Adrenal gland (tissue), 12 donors: ENCODE measurements around the gene AFTPH. TPM values are rescaled to one million over a fixed set of nuclear protein-coding genes. Genes with fewer than 3 reads are reported as not detected.

Experiments
- DNase-seq, 7 donors: peaks; one replicate each; pipeline ENCODE4 v3.0.0-alpha.2; 2019 to 2020
- H3K27ac ChIP-seq, 5 donors: fragments of 200-600 bp; sonication (generic) in 4 of 5; 1 replicate in 3 of 5; 2 replicates in 2 of 5; pipeline versions ENCODE4 v1.5.1 to v1.8.0; 2016 to 2020; ENCODE audit warnings: mild to moderate bottlenecking in 1 of 5
- H3K27me3 ChIP-seq: fragments of 200-600 bp; 2 replicates; pipeline ENCODE4 v1.8.0; 2021
- H3K36me3 ChIP-seq, 2 donors: fragments of 200-600 bp; replicated peaks in 1 of 2; 1 replicate in 1 of 2; 2 replicates in 1 of 2; pipeline versions ENCODE4 v1.5.1 to v1.8.0; 2018 to 2022
- H3K4me1 ChIP-seq, 2 donors: fragments of 200-600 bp; replicated peaks in 1 of 2; 1 replicate in 1 of 2; 2 replicates in 1 of 2; pipeline versions ENCODE4 v1.5.1 to v1.8.0; 2018 to 2021
- H3K4me3 ChIP-seq, 4 donors: fragments of 200-600 bp; sonication (generic) in 3 of 4; one replicate each; pipeline ENCODE4 v1.5.1; 2016 to 2018
- H3K9me3 ChIP-seq, 3 donors: fragments of 200-600 bp; sonication (generic) in 1 of 3; replicated peaks in 1 of 3; 1 replicate in 2 of 3; 2 replicates in 1 of 3; pipeline versions ENCODE4 v1.5.1 to v1.8.0; 2016 to 2021
- CTCF ChIP-seq, 6 experiments: fragments of 450-650 bp in 4 of 6; fragments of 200-600 bp in 2 of 6; sonication (generic) in 1 of 6; IDR thresholded peaks; 1 replicate in 5 of 6; 2 replicates in 1 of 6; pipeline versions ENCODE4 v1.5.1 to v1.8.0; 2016 to 2021; ENCODE audit warnings: antibody characterized with exemption in 6 of 6, mild to moderate bottlenecking in 2 of 6, moderate library complexity in 1 of 6
- POLR2A ChIP-seq, 2 donors: fragments of 450-650 bp; IDR thresholded peaks; one replicate each; pipeline ENCODE4 v1.6.1; 2017; ENCODE audit warnings: antibody characterized with exemption in 2 of 2, mild to moderate bottlenecking in 2 of 2, moderate library complexity in 1 of 2
- WGBS, 4 donors: extraction: QIAGEN DNeasy Blood & Tissue Kit in 2 of 4; methylation state at CpG; one replicate each; pipeline versions ENCODE4 v1.1.5 to v1.1.7; 2013 to 2017; 5-methylcytosine and 5-hydroxymethylcytosine counted together
- intact Hi-C, 2 donors: fragments of 100-400 bp; cut with DNase I; formaldehyde crosslinking; loops; one replicate each; pipeline versions ENCODE4 v1.14.1 to v1.15.0; 2022 to 2023
- polyA plus RNA-seq, 3 donors: library from polyadenylated mRNA; stranded (reverse); fragments of 200-250 nt in 2 of 3; fragments of 350-450 nt in 1 of 3; fragmentation: Illumina TruSeq in 1 of 3; extraction: RNeasy Lipid Tissue Mini Kit (QIAGEN cat#74804) in 1 of 3; gene quantifications; one replicate each; pipeline ENCODE4 v1.2.3, GENCODE V29; 2013 to 2014
- total RNA-seq, 9 donors: library from RNA; depleted of rRNA in 4 of 9; stranded (reverse); fragments of >200 nt in 4 of 9; fragments of 120-200 nt in 1 of 9; fragmentation: NEBNext Ultra II Directional in 1 of 9; extraction: Animal tissue kit (Norgen Biotek cat#: 25700) in 1 of 9; gene quantifications; one replicate each; pipeline versions ENCODE4 v1.1.0 to v1.2.4, GENCODE V29; 2013 to 2023
- donor health status: healthy with polysubstance abuse.
- donor health status: Bipolar disorder and iron deficiency.
- donor health status: DM: yes; HTN: yes; CAD: no.
- donor health status: DM: no; HTN: no; CAD: no.
- donor health status: DM: no; HTN: no; CAD: no.
- donor health status: DM: yes; HTN: yes; CAD: no.

AFTPH gene
- total and polyA plus RNA-seq, 12 donors, result 25.7 to 58.5 (median 36.1) TPM

DNA sequence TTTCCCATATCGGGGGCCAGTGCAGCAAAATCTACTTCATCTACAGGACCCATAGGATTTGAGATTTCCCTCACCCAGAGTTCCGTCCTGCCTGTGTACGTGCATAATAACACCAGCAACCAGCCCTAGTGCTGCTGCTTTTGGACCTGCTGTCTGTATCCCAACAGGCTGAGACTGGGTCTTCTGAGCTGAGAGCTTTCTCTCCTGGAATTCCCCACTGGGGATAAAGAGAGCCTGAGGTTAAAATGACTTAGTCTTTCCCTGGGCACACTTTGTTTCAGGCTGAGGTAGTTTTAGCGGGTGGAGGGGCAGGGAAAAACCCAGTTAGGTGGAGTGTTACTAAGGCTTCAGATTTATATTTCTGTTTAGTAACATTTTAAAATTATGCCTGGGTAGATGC lies 67.1 kb downstream of the AFTPH start:
- 87 to 96% (median 92%) methylated on average over 4 of the region's 4 CpGs for WGBS, 4 donors
- intact Hi-C loops, result loop anchor here (5.0 to 10.0 kb wide), 2 partner anchors 54 to 276 kb away; no protein-coding TSS in a partner anchor
- H3K27me3 ChIP-seq, result no peaks in the 10 kb centered on the region
- no peak overlapping the region for H3K27ac ChIP-seq
- no peak overlapping the region for H3K4me3 ChIP-seq
- H3K36me3 ChIP-seq, result peaks cover 0 to 9% of the 10 kb centered on the region in 2 donors
- H3K4me1 ChIP-seq, result peaks cover 0 to 10% of the 10 kb centered on the region in 2 donors
- H3K9me3 ChIP-seq, result no peaks in the 10 kb centered on the region
- DNase-seq, result no peak
- TF ChIP-seq CTCF (IDR thresholded peaks at IDR 0.05) (no peak), POLR2A (IDR thresholded peaks at IDR 0.05) (no peak)

DNA sequence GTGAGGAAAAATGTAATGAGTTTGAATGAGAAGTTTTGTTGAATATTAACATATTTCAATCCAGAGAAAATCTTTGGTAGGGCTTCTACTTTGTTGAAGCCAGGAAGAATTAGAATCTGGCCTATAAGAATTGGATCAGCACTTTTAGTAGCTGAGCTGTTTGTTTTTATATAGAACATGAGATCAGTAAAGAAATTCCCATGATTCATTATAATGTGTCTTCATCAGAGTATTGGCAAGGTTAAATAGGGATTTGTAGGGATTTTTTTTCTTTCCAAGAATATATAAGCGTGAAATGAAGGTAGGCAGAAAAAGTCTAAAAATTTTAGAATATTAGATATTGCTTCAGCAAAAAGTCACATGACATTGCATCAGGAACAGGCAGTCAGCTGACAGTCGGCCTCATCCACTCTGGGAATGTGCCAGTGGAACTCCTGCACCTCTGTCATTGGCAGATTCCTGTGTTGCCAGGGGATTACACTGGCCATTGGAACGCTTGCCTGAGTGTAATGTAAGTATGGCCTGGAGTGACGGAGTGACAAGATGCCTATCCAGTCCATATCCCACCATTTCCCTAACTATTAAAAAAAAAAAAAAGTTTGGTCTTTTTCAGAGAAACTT lies 69.0 kb downstream of the AFTPH start:
- TF ChIP-seq CTCF (IDR thresholded peaks at IDR 0.05) (no peak), POLR2A (IDR thresholded peaks at IDR 0.05) (no peak)
- intact Hi-C loops, result loop anchor here (5.0 to 10.0 kb wide), 2 partner anchors 52 to 274 kb away; no protein-coding TSS in a partner anchor
- 70 to 83% (median 79%) methylated on average over 4 of the region's 4 CpGs for WGBS, 4 donors
- no peaks in the 10 kb centered on the region for H3K27me3 ChIP-seq
- no peak overlapping the region for H3K27ac ChIP-seq
- H3K36me3 ChIP-seq, result peaks cover 0 to 9% of the 10 kb centered on the region in 2 donors
- no peaks in the 10 kb centered on the region for H3K9me3 ChIP-seq
- peak in 6 of 7 donors; percentile 47 to 79 (median 76) for DNase-seq
- H3K4me1 ChIP-seq, result no peaks in the 10 kb centered on the region
- H3K4me3 ChIP-seq, result no peak overlapping the region

DNA sequence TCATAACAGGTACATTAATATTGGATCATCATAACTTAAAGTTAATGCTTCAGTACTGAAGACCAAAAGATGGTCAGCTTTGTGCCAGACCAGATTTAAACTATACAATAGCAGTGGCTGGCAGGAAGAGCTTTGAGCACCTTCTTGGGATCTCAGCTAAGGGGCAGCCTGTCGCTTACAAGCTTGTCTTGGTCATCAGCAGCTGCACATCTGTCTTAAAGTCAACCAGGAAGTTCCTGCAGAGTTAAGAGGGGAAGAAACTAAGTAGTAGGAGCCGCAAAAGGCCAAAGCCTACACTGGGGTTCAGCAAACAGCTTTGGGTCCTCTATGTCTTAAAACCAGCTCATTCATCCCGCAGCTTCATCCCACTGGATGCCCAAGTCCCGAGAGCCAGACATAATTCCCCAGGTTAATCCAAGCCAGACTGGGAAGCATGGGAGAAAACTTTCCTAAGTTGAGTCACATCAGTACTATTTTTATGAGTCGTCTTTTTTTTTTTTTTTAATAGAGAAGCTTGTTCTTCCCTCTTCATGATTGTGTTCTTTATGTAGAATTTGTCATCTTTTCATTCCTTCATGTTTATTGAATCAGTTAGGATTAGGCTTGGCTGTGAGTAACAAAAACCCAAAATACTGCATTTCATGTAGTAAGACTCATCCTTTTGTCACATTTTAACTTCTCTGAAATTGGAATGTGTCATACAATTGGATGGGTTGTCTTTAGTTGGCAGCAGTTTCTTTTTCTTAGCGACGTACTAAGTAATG lies 70.3 kb downstream of the AFTPH start:
- intact Hi-C loops, result loop anchor here (5.0 to 10.0 kb wide), 2 partner anchors 50 to 273 kb away; no protein-coding TSS in a partner anchor
- WGBS, 4 donors, result 75 to 89% (median 81%) methylated on average over 7 of the region's 7 CpGs
- TF ChIP-seq CTCF (IDR thresholded peaks at IDR 0.05), result no peak
- TF ChIP-seq POLR2A (IDR thresholded peaks at IDR 0.05), result no peak
- H3K27me3 ChIP-seq, result no peaks in the 10 kb centered on the region
- DNase-seq, result no peak
- H3K4me3 ChIP-seq, result no peak overlapping the region
- H3K9me3 ChIP-seq, result no peaks in the 10 kb centered on the region
- peaks cover 0 to 9% of the 10 kb centered on the region in 2 donors for H3K36me3 ChIP-seq
- H3K27ac ChIP-seq, result no peak overlapping the region
- peaks cover 0 to 3% of the 10 kb centered on the region in 2 donors for H3K4me1 ChIP-seq

GRCh38 chr2:64595397-64596176 lies 71.5 kb downstream of the AFTPH start:
- Histone ChIP-seq H3K9me3 (no peaks in the 10 kb centered on the region), H3K4me1 (peaks cover 0 to 9% of the 10 kb centered on the region in 2 donors), H3K27me3 (no peaks in the 10 kb centered on the region), H3K36me3 (peaks cover 0 to 9% of the 10 kb centered on the region in 2 donors), H3K4me3 (no peak overlapping the region), H3K27ac (no peak overlapping the region)
- no peak for DNase-seq
- WGBS, 4 donors, result 48 to 62% (median 55%) methylated on average over 4 of the region's 4 CpGs
- intact Hi-C loops, result loop anchor here in 1 of 2 donors (5.0 to 10.0 kb wide), 2 partner anchors 49 to 267 kb away; no protein-coding TSS in a partner anchor
- TF ChIP-seq POLR2A (IDR thresholded peaks at IDR 0.05) (no peak), CTCF (IDR thresholded peaks at IDR 0.05) (peak in 1 of 6 experiments; percentile 15)
